ENCODE results near the gene STK17A.
"Not testable (repeated sequence)": the region's sequence is repeated elsewhere in the genome, so short reads cannot be mapped to it uniquely, and the experiment has no call there.

STK17A gene

DNA sequence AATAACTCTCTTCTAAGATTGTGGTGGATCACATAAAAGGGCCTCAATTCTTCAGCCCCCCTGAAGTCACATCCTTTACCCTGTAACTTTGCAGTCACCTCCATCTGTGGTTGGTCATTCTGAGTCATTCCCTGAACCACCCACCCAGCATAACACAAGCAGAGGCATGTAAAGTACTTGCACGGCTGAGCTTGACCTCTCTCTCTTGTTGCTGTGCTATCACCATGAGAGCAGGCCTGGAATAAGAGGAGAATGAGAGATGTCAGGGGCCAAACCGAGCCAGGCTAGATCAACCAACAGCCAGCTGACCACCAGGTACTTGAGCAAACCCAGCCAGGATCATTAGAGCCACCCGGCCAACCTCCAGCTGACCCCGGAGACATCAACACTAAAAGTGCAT lies 13.5 kb upstream of the STK17A start:
- DNase-seq: no peak

DNA sequence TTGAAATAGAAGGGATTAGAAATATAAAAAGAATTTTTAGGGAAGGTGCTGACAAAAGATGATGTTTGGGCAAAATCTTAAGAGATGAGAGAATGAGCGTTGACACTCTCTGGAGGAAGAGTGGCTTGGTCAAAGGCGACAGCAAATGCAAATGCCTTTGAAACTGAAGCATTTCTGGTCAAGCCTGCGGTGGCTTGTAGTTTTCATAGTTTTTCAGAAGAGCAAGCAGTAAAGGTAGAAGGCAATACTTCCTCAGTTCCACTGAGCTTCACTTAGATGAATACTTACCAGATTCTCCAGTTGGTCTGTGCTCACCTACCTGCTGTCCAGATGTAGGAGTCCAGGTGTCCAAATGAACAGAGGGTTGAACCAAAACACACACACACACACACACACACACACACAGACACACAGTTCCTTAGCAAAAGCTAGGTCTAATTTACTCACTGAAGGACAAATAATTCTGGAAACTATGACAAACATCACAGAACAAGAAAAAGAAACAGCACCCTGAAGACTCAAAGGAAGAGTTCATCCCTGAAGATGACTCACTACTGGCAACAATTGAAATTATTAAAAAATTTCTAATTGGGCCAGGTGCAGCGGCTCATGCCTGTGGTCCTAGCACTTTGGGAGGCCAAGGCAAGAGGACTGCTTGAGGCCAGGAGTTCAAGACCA lies 12.1 kb upstream of the STK17A start:
- no peak for DNase-seq

DNA sequence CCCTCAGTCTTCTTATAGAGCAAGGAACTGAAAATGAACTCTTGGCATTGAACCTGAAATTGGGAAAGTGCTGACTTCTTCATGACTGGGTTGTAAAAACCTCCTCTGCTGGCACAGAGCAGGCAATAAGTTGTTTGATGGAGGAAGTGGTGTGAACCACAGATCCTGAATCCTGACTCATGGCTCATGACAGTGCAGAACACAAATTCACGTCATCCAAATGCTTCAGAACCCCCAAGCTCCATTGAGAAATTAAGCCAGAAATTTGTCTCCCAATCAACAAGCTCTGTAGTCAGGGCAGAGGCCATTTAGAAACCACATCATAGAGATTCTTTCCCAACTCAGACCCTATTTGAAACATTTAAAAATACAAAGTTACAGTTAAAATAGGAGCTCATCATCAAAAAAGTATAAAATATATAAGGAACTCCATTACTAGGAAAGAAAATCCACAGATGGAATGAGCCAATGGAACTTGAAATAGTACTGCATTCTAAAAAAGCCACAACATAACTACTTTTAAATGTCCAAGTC lies 10.3 kb upstream of the STK17A start:
- DNase-seq: peak in 1 of 2 experiments; percentile 37

GRCh38 chr7:43573832-43574231 lies 9.1 kb upstream of the STK17A start:
- DNase-seq: not testable (repeated sequence)

GRCh38 chr7:43575506-43575905 lies 7.4 kb upstream of the STK17A start:
- DNase-seq: no peak

DNA sequence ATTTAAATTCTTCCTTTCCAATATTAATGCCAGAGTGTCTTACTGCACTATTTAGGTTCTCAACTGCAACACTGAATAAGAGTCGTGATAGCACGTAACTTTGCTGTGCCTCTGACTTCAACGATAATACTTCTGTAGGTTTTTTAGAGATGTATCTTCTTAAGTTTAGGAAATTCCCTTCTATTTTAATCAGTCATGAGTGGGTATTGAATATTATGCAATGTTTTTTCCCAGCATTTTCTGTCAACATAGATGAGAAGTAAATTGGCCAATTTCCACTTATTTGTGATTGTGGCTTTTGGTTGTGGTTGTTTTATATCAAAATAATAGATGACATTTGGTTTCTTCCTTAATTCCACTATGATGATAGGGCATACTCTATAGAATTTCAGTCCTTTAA lies 6.7 kb upstream of the STK17A start:
- DNase-seq: no peak

DNA sequence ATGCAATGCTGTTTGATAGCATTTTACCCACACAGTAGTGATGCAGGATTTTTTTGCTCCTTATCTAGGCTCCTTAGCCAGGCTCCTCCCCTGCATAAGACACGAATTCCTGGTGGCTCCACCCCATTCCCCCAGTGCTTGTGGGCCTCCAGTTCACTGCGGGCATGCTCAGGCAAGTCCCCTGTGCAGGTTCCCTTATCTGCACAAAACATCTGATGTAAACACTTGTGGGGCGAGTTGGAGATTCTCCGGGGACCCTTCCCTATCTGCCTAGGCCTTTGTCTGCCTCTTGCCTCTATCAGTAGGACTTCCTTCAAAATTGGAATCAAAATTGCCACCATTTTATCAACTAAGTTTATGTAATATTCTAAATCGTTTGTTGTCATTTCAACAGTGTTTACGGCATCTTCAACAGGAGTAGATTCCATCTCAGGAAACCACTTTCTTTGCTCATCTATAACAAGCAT lies 5.4 kb upstream of the STK17A start:
- no peak for DNase-seq

DNA sequence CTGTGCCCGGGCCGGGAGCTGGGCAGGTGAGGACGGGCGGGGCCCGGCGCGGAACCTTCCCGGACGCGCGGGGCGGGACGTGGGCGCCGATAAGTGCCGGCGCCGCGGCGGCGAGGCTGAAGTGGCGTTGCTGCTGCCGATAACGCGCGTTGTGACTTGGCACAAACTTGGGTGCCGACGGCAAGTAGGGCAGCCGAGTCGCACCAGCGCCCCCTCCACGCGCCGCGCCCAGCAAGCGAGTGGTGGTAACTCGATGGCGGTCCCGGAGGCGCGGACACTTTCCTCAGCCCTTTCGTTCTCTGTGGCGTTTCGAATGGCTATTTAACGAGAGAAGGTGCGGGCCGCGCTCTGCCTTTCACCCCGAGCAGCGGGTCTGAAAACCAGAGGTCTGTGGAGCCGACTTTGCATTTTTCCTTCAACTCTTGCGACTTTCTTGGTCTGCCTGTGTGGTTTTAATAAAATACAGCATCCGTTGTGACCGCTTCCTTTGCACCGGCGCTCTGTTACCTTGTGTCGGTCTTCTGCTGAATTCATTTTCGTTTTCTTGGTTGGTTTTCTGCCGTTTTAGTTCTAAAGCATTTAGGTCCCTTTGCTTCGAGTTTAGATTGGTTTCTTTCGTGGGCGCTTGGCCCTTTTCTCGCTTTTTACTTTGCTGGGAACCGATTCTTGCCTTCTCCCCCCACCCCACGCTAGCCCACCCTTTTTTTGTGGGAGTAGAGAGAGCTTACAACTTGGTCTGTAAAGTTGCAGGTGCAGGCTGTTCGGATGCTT lies 701 bp downstream of the STK17A start:
- DNase-seq: peak; percentile 57 to 67

GRCh38 chr7:43584195-43584586 lies 1.3 kb downstream of the STK17A start:
- peak in 1 of 2 experiments; percentile 18 for DNase-seq

- not testable (repeated sequence) for DNase-seq
Measured at GRCh38 chr7:43584733-43585132, 1.8 kb downstream of the STK17A start.

GRCh38 chr7:43585562-43585961 lies 2.7 kb downstream of the STK17A start:
- no peak for DNase-seq

DNA sequence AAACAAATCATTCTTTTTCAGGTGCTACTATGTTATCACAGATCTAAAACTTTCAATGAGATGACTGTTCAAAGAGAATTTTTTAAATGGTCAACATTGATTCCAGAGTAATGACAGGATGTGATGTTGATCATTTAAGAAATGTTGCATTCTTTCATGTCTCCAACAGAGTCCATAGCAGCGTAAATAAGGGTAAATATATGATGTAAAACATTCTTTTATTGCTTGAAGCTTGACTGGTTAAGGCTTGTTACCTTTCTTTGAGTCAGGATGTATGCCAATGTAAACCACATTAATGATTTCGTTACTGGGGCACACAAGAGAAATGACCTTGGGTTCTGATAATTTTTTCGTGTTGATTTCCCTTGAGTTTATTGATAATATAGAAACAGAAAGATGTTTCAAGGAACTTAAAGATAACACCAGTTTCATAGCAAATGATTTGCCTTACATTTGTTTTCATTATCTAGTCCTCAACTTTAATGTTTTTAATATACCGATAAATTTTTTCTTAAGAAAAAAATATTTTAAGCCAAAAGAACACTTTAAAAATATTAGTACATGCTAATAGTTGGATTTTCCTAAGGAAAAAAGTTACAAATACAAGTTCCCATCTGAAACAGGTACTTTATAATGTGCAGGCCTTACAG lies 3.5 kb downstream of the STK17A start:
- DNase-seq: no peak

GRCh38 chr7:43588477-43589132 lies 5.7 kb downstream of the STK17A start:
- DNase-seq: no peak

DNA sequence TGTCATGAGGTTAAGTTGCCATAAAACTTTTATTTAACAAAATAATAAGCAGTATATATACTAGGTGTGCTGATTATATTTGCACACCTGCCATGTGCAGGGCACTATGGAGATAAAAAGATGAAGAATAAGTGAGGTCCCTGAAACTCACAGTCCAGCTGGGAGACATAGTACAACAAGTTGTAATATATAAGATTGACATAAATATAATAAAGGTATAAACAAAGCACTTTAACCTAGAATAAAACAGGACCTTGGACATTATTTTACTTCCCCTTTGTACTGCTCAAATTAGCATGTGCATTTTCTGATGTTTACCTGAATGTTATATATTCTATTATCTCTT lies 6.2 kb downstream of the STK17A start:
- DNase-seq: no peak

DNA sequence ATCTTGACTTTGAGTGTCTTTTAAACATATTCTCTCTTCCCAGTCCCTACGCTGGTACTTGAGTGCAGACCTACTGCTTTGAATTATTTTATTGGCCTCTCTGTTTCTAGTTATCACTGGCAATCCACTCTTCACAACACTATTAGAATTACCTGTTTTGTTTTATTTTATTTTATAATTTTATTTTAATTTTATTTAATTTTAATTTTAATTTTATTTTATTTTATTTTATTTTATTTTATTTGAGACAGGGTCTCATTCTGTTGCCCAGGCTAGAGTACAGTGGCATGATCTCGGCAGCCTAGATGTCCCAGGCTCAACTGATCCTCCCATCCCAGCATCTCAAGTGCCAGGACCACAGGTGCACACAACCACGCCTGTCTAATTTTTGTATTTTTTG lies 6.8 kb downstream of the STK17A start:
- DNase-seq: no peak

DNA sequence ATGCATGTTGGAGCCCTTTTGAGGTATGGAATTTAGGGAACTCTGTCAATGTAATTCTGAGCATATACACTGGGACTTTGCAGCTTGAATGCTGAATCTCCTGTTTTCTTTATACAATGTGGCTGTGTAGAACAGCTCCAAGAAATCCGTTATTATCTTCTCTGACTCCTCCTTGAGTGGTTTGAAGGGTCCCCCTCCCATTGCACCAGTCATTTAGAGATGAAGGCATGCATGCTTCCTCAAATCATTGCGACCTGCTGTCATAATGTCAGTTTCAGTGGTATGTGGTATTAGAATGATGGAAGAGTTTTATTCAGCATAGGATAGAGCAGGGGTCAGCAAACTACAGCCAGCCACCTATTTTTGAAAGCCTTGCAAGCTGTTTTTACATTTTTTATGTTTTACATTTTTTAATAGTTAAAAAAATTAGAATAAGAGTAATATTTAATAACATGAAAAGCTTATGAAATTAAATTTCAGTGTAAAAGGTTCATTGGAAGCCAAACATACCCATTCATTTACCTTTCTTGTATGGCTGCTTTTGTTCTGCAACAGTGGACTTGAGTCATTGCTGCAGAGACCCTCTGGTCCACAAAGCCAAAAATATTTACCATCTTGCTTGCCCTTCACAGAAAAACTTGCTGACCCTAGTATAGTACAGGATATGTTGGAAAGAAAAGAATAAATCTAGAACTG lies 8.1 kb downstream of the STK17A start:
- DNase-seq: no peak

GRCh38 chr7:43591558-43592180 lies 8.8 kb downstream of the STK17A start:
- DNase-seq: no peak

DNA sequence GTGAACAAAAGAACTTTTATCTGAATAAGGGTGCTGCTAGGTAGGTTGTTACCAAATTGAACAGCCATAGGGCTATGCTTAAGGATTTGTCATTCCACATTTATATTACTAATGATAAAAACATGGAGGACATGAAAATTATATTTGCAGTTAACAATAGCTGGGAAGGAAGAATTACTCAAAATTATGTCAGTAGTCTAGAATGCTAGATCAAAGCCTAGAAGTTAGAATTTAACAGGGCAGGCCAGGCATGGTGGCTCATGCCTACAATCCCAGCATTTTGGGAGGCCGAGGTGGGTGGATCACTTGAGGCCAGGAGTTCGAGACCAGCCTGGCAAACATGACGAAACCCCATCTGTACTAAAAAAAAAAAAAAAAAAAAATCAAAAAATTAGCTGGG lies 9.4 kb downstream of the STK17A start:
- DNase-seq: no peak

- no peak for DNase-seq
Measured at GRCh38 chr7:43593010-43593409, 10.1 kb downstream of the STK17A start.

DNA sequence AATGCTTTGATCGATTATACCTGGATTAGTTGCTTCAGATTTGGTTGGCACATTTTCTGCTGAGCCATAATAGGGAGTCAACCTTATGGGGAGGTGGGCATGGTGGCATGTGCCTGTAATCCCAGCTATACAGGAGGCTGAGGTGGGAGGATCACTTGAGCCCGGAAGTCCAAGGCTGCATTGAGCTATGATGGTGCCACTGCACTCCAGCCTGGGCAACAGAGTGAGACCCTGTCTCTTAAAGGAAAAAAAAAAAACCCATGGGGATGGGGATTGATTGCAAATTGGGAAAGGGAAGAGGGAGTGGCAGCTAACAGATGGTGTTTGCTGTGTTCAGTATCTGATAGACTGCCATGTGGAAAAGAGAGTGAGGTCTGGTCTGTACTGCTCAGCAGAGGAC lies 11.1 kb downstream of the STK17A start:
- DNase-seq: no peak

DNA sequence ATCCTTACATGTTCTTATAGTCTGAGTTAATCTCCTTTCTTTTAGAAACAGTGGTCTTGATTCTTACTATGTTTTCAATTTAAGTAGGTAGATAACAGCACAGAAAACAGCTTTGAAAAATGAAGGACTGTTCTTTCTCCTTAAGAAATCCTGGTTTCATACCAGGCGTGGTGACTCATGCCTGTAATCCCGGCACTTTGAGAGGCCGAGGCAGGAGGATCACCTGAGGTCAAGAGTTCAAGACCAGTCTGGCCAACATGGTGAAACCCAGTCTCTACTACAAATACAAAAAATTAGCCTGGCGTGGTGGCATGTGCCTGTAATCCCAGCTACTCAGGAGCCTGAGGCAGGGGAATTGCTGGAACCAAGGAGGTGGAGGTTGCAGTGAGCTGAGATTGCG lies 13.5 kb downstream of the STK17A start:
- not testable (repeated sequence) for DNase-seq

GRCh38 chr7:43600056-43600455 lies 17.1 kb downstream of the STK17A start:
- no peak for DNase-seq
